B cell (primary cell): Measurements from ENCODE around the gene FAM186B. TPM values are rescaled to one million over a fixed set of nuclear protein-coding genes. Genes with fewer than 3 reads are reported as not detected.

Experiments
- ATAC-seq: fragments of 200-7000 bp; cut with Tn5 transposase; one replicate; pipeline ENCODE4 v1.10.0; 2021; ENCODE audit warnings: low read depth, mild to moderate bottlenecking, moderate number of reproducible peaks, moderate library complexity
- CTCF ChIA-PET: fragments of 350-600 bp; sonication (Branson Sonifier 250); formaldehyde crosslinking; loops from one replicate; lab custom pipeline; 2021; ENCODE audit warnings: antibody characterized with exemption, inconsistent platforms; lab: Charles Lee
- POLR2A ChIA-PET: fragments of 350-600 bp; sonication (Branson Sonifier 250); formaldehyde crosslinking; loops from one replicate; lab custom pipeline; 2021; ENCODE audit warnings: antibody characterized with exemption; lab: Charles Lee
- DNase-seq: peaks from one replicate; pipeline ENCODE4 v3.0.0; 2013
- H2AFZ ChIP-seq: 2 replicates; pipeline ENCODE4 v1.6.1; 2012; ENCODE audit warnings: mild to moderate bottlenecking, low read depth, low read length; ENCODE audit not compliant: insufficient read depth, poor library complexity, severe bottlenecking
- H3K27ac ChIP-seq, 2 donors: 1 replicate in 1 of 2; 2 replicates in 1 of 2; pipeline ENCODE4 v1.5.1; 2012 to 2013; ENCODE audit warnings: low read length in 2 of 2, mild to moderate bottlenecking in 2 of 2, moderate library complexity in 1 of 2
- H3K27me3 ChIP-seq, 4 experiments: fragments of 200-600 bp in 1 of 4; sonication (generic) in 1 of 4; replicated peaks in 1 of 4; 1 replicate in 2 of 4; 2 replicates in 2 of 4; pipeline versions ENCODE4 v1.6.1 to v1.7.0; 2013 to 2016; ENCODE audit warnings: low read length in 3 of 4, mild to moderate bottlenecking in 2 of 4, mixed read lengths in 1 of 4, moderate library complexity in 1 of 4; ENCODE audit not compliant: insufficient read depth in 4 of 4, control insufficient read depth in 3 of 4; ENCODE audit errors: control extremely low read depth in 1 of 4
- H3K36me3 ChIP-seq, 2 experiments: replicated peaks in 1 of 2; 1 replicate in 1 of 2; 2 replicates in 1 of 2; pipeline versions ENCODE4 v1.6.1 to v1.7.1; 2013; ENCODE audit warnings: low read length in 1 of 2; ENCODE audit not compliant: insufficient read depth in 2 of 2, control insufficient read depth in 1 of 2; ENCODE audit errors: control extremely low read depth in 1 of 2, extremely low read depth in 1 of 2
- H3K4me1 ChIP-seq, 2 donors: fragments of 200-600 bp in 1 of 2; sonication (generic) in 1 of 2; 1 replicate in 1 of 2; 2 replicates in 1 of 2; pipeline versions ENCODE4 v1.5.1 to v1.6.1; 2013 to 2017; ENCODE audit warnings: low read length in 2 of 2; ENCODE audit not compliant: control insufficient read depth in 2 of 2, insufficient read depth in 2 of 2
- H3K4me2 ChIP-seq: replicated peaks from 2 replicates; pipeline ENCODE3; 2012; ENCODE audit warnings: mild to moderate bottlenecking, low read depth, low read length; ENCODE audit not compliant: poor library complexity, severe bottlenecking
- H3K4me3 ChIP-seq, 5 experiments: fragments of 200-600 bp in 1 of 5; sonication (generic) in 1 of 5; 1 replicate in 3 of 5; 2 replicates in 2 of 5; pipeline versions ENCODE4 v1.5.1 to v1.7.0; 2011 to 2016; ENCODE audit warnings: low read length in 4 of 5, mild to moderate bottlenecking in 4 of 5, low read depth in 2 of 5, control low read depth in 1 of 5, moderate library complexity in 1 of 5; ENCODE audit not compliant: insufficient read depth in 1 of 5; ENCODE audit errors: control extremely low read depth in 1 of 5, extremely low read depth in 1 of 5
- H3K79me2 ChIP-seq: fragments of 200-600 bp; sonication (generic); one replicate; pipeline ENCODE4 v1.6.0; 2016; ENCODE audit warnings: low read length; ENCODE audit not compliant: control insufficient read depth, insufficient read depth
- H3K9ac ChIP-seq: fragments of 200-600 bp; sonication (generic); 2 replicates; pipeline ENCODE4 v1.6.1; 2017; ENCODE audit warnings: mild to moderate bottlenecking, low read length, moderate library complexity
- H3K9me3 ChIP-seq, 3 donors: one replicate each; pipeline versions ENCODE4 v1.6.1 to v1.7.1; 2013; ENCODE audit warnings: low read length in 2 of 3; ENCODE audit not compliant: control insufficient read depth in 2 of 3, insufficient read depth in 1 of 3; ENCODE audit errors: control extremely low read depth in 1 of 3
- H4K20me1 ChIP-seq: 2 replicates; pipeline ENCODE4 v1.6.0; 2012; ENCODE audit warnings: mild to moderate bottlenecking, low read length; ENCODE audit not compliant: insufficient read depth, control insufficient read depth, poor library complexity, severe bottlenecking
- H3K27ac Mint-ChIP-seq: one replicate; pipeline ENCODE4 v1.8.0; 2021; ENCODE audit warnings: mixed read lengths
- H3K27me3 Mint-ChIP-seq: one replicate; pipeline ENCODE4 v1.8.0; 2021; ENCODE audit warnings: mixed read lengths
- H3K4me1 Mint-ChIP-seq: one replicate; pipeline ENCODE4 v1.8.0; 2021; ENCODE audit warnings: mixed read lengths
- H3K4me3 Mint-ChIP-seq: one replicate; pipeline ENCODE4 v1.8.0; 2021; ENCODE audit warnings: mixed read lengths
- H3K9me3 Mint-ChIP-seq: one replicate; pipeline ENCODE4 v1.8.0; 2022; ENCODE audit warnings: mixed read lengths; ENCODE audit not compliant: insufficient read depth
- CTCF ChIP-seq: fragments of 200-600 bp; IDR thresholded peaks from one replicate; pipeline ENCODE4 v1.8.0; 2022; ENCODE audit warnings: antibody characterized with exemption, mild to moderate bottlenecking
- EZH2 ChIP-seq: IDR thresholded peaks from 2 replicates; pipeline ENCODE4 v1.6.1; 2012; ENCODE audit warnings: borderline replicate concordance, low read depth, mild to moderate bottlenecking, moderate library complexity, low read length; ENCODE audit not compliant: insufficient read depth, poor library complexity, severe bottlenecking
- WGBS: methylation state at CpG from one replicate; pipeline ENCODE4 v1.1.5; 2013; ENCODE audit warnings: missing lambda C conversion rate; ENCODE audit not compliant: insufficient coverage; 5-methylcytosine and 5-hydroxymethylcytosine counted together
- intact Hi-C: fragments of 100-400 bp; cut with micrococcal nuclease; formaldehyde crosslinking; loops from one replicate; pipeline ENCODE4 v1.10.0; 2022
- polyA plus RNA-seq: library from polyadenylated mRNA; depleted of rRNA; stranded (reverse); fragments of >200 nt; gene quantifications from 2 replicates; pipeline ENCODE4 v1.2.3, GENCODE V29; 2012
- total RNA-seq, 2 donors: library from RNA; stranded (reverse); fragments of 120-200 nt in 1 of 2; gene quantifications; 1 replicate in 1 of 2; 2 replicates in 1 of 2; pipeline versions ENCODE4 v1.2.3 to v1.2.4, GENCODE V29; 2013 to 2022

The FAM186B gene
- total and polyA plus RNA-seq, 2 donors (not counting 1 experiment from before 2014, with no cell fraction given), result 0.13 to 0.47 TPM

- H3K4me3 ChIP-seq, result no peak overlapping the region
- POLR2A ChIA-PET, result no interaction called here
- Mint-ChIP-seq H3K9me3 (no peaks in the 10 kb centered on the region), H3K4me3 (no peak overlapping the region), H3K27ac (no peak overlapping the region), H3K27me3 (no peaks in the 10 kb centered on the region), H3K4me1 (peaks cover 20% of the 10 kb centered on the region)
- no peaks in the 10 kb centered on the region for H3K9me3 ChIP-seq
- H3K79me2 ChIP-seq, result peaks cover 43% of the 10 kb centered on the region
- CTCF ChIA-PET, result interaction anchor here (0.9 to 1.4 kb wide), 3 partner anchors 10 to 18 kb away, joined by 3 to 5 read pairs (median 3); no protein-coding TSS in a partner anchor
- peaks cover 15 to 25% of the 10 kb centered on the region in 2 donors for H3K4me1 ChIP-seq
- peaks cover 0 to 57% of the 10 kb centered on the region in 2 experiments for H3K36me3 ChIP-seq
- peaks cover 35% of the 10 kb centered on the region for H4K20me1 ChIP-seq
- intact Hi-C loops, result loop anchor here (5.0 kb wide), 1 partner anchor 262 kb away; the partner anchor contains the start of gene NCKAP5L
- no peak overlapping the region for H2AFZ ChIP-seq
- DNase-seq (no peak), ATAC-seq (no peak)
- no peak overlapping the region for H3K27ac ChIP-seq
- no peak overlapping the region for H3K4me2 ChIP-seq
- TF ChIP-seq EZH2 (no peak), CTCF (no peak)
- H3K27me3 ChIP-seq, result no peaks in the 10 kb centered on the region
- no peak overlapping the region for H3K9ac ChIP-seq
- WGBS, result 73% methylated on average over 7 of the region's 8 CpGs
Measured at GRCh38 chr12:49564686-49565405, 40.6 kb downstream of the FAM186B start.
